ENCODE results near the gene NANOS1. TPM values are rescaled to one million over a fixed set of nuclear protein-coding genes. Genes with fewer than 3 reads are reported as not detected.

The NANOS1 gene
- total and polyA plus RNA-seq, 2 of the 8 experiments (the other 6 are each of a cell fraction or from before 2014, with no cell fraction given): 3.1 to 3.9 TPM

GRCh38 chr10:119028900-119029612, 458 bp upstream of the NANOS1 start (continued):
- TF ChIP-seq ATF3 (IDR thresholded peaks at IDR 0.05; ENCODE audit: insufficient read depth, low read depth, low read length) (no peak), SP1 (IDR thresholded peaks at IDR 0.05; ENCODE audit: low read depth, low read length) (peak; percentile 72; the same call in 1 of the 2 replicates), GABPA (IDR thresholded peaks at IDR 0.05; ENCODE audit: borderline replicate concordance, insufficient read depth, low read length) (no peak), CHD1 (IDR thresholded peaks at IDR 0.05; ENCODE audit: low read depth, low read length) (no peak), E2F6 (IDR thresholded peaks at IDR 0.05) (peak; percentile 53), CTCF (IDR thresholded peaks at IDR 0.05; ENCODE audit: control extremely low read depth in 1 of 3, insufficient read depth in 1 of 3, low read depth in 1 of 3, low read length in 3 of 3) (peak; percentile 6 to 30 (median 6); a peak in 3 of 4 replicates), NANOG (IDR thresholded peaks at IDR 0.05; ENCODE audit: insufficient read depth, low read depth, low read length, poor library complexity, severe bottlenecking) (no peak), TCF12 (IDR thresholded peaks at IDR 0.05; ENCODE audit: low read depth, low read length) (0 out of 2 replicates have a peak, but pooled peaks have one; percentile 4), SIX5 (IDR thresholded peaks at IDR 0.05; ENCODE audit: low read depth, low read length) (no peak), KDM1A (IDR thresholded peaks at IDR 0.05; ENCODE audit: borderline replicate concordance, low read length) (peak; percentile 86; the same call in 1 of the 2 replicates), ATF2 (IDR thresholded peaks at IDR 0.05; ENCODE audit: low read length) (0 out of 2 replicates have a peak, but pooled peaks have one; percentile 27), CBX5 (IDR thresholded peaks at IDR 0.05; ENCODE audit: low read depth, low read length) (no peak), KDM4A (IDR thresholded peaks at IDR 0.05; ENCODE audit: low read depth, low read length, severe bottlenecking) (no peak), MAX (IDR thresholded peaks at IDR 0.05) (peak; percentile 71), FOSL1 (IDR thresholded peaks at IDR 0.05; ENCODE audit: insufficient read depth, low read depth, low read length) (no peak), GTF2F1 (IDR thresholded peaks at IDR 0.05; ENCODE audit: borderline replicate concordance, low read depth, low read length) (no peak), POLR2A (IDR thresholded peaks at IDR 0.05; ENCODE audit: control extremely low read depth in 1 of 2, low read depth in 2 of 2, low read length in 2 of 2) (0 out of 3 replicates have a peak, but pooled peaks of 1 of the 2 experiments have one; percentile 46), POLR2AphosphoS5 (IDR thresholded peaks at IDR 0.05; ENCODE audit: low read depth, low read length) (no peak)
